GM12873 (cell line): ENCODE data around the gene MLLT1.

ENCODE experiments used
- CTCF ChIP-seq: IDR thresholded peaks from 2 replicates; pipeline ENCODE4 v1.5.1; 2012; ENCODE audit warnings: low read depth, mild to moderate bottlenecking, moderate library complexity, low read length, control low read depth; ENCODE audit not compliant: insufficient read depth; ENCODE audit errors: missing control alignments

The MLLT1 gene

GRCh38 chr19:6213266-6213595 is 66.5 kb downstream of the MLLT1 start:
- no peak for TF ChIP-seq CTCF

- no peak for TF ChIP-seq CTCF
Observed at GRCh38 chr19:6212403-6213265, 67.1 kb downstream of the MLLT1 start.

GRCh38 chr19:6211632-6212402 is 68.0 kb downstream of the MLLT1 start:
- TF ChIP-seq CTCF: no peak

- no peak for TF ChIP-seq CTCF
Observed at GRCh38 chr19:6210721-6211600, 68.8 kb downstream of the MLLT1 start.

- TF ChIP-seq CTCF: no peak
Observed at GRCh38 chr19:6210091-6210490, 69.7 kb downstream of the MLLT1 start.

GRCh38 chr19:6209680-6210079 is 70.1 kb downstream of the MLLT1 start:
- no peak for TF ChIP-seq CTCF
